Activated CD4-positive, alpha-beta T cell treated with anti-CD3 and anti-CD28 coated beads, Interleukin-2, amount 10 ng/mL, durations not matched to agents 24 days and 14 days (primary cell): ENCODE results near the gene RLF. TPM values are rescaled to one million over a fixed set of nuclear protein-coding genes. Genes with fewer than 3 reads are reported as not detected.
A peak's percentile ranks its signal among the peaks of the same experiment; 100 is the strongest.

Source experiments
- DNase-seq: peaks from one replicate; pipeline ENCODE4 v3.0.0; 2022
- H3K27ac Mint-ChIP-seq: one replicate; pipeline ENCODE4 v1.8.0; 2022; ENCODE audit warnings: mild to moderate bottlenecking, mixed read lengths
- H3K27me3 Mint-ChIP-seq: one replicate; pipeline ENCODE4 v1.8.0; 2022; ENCODE audit warnings: mixed read lengths
- H3K36me3 Mint-ChIP-seq: one replicate; pipeline ENCODE4 v1.8.0; 2022; ENCODE audit warnings: low read depth, mild to moderate bottlenecking, mixed read lengths
- H3K4me1 Mint-ChIP-seq: one replicate; pipeline ENCODE4 v1.8.0; 2021; ENCODE audit warnings: mixed read lengths
- H3K4me3 Mint-ChIP-seq: one replicate; pipeline ENCODE4 v1.8.0; 2022; ENCODE audit warnings: mild to moderate bottlenecking, moderate library complexity, mixed read lengths
- H3K9me3 Mint-ChIP-seq: one replicate; pipeline ENCODE4 v1.8.0; 2021; ENCODE audit warnings: mixed read lengths
- intact Hi-C: fragments of 100-400 bp; cut with micrococcal nuclease; formaldehyde crosslinking; loops from one replicate; pipeline ENCODE4 v1.15.1; 2023
- total RNA-seq: library from RNA; stranded (reverse); gene quantifications from 2 replicates; pipeline ENCODE4 v1.2.3, GENCODE V29; 2022

RLF gene, protein sequence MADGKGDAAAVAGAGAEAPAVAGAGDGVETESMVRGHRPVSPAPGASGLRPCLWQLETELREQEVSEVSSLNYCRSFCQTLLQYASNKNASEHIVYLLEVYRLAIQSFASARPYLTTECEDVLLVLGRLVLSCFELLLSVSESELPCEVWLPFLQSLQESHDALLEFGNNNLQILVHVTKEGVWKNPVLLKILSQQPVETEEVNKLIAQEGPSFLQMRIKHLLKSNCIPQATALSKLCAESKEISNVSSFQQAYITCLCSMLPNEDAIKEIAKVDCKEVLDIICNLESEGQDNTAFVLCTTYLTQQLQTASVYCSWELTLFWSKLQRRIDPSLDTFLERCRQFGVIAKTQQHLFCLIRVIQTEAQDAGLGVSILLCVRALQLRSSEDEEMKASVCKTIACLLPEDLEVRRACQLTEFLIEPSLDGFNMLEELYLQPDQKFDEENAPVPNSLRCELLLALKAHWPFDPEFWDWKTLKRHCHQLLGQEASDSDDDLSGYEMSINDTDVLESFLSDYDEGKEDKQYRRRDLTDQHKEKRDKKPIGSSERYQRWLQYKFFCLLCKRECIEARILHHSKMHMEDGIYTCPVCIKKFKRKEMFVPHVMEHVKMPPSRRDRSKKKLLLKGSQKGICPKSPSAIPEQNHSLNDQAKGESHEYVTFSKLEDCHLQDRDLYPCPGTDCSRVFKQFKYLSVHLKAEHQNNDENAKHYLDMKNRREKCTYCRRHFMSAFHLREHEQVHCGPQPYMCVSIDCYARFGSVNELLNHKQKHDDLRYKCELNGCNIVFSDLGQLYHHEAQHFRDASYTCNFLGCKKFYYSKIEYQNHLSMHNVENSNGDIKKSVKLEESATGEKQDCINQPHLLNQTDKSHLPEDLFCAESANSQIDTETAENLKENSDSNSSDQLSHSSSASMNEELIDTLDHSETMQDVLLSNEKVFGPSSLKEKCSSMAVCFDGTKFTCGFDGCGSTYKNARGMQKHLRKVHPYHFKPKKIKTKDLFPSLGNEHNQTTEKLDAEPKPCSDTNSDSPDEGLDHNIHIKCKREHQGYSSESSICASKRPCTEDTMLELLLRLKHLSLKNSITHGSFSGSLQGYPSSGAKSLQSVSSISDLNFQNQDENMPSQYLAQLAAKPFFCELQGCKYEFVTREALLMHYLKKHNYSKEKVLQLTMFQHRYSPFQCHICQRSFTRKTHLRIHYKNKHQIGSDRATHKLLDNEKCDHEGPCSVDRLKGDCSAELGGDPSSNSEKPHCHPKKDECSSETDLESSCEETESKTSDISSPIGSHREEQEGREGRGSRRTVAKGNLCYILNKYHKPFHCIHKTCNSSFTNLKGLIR (N-terminal part only)
- total RNA-seq: 21.2 TPM in 2 replicates

GRCh38 chr1:40161125-40161887 is at the start of gene RLF:
TSS of gene RLF (plus strand) at chr1:40161387. CDS start at chr1:40161400, 13 bp downstream.
- Mint-ChIP-seq H3K27me3 (peaks cover 2% of the 10 kb centered on the region), H3K9me3 (no peaks in the 10 kb centered on the region), H3K4me1 (peaks cover 30% of the 10 kb centered on the region), H3K4me3 (no peak within 1 kb of the TSS), H3K36me3 (peaks cover 20% of the 10 kb centered on the region), H3K27ac (no peak within 1 kb of the TSS)
- peak; percentile 99 for DNase-seq
- intact Hi-C loops: loop anchor here (1.0 to 5.0 kb wide), 8 partner anchors 61 to 371 kb away; partner anchors contain the start of genes ZMPSTE24 and ZNF684

DNA sequence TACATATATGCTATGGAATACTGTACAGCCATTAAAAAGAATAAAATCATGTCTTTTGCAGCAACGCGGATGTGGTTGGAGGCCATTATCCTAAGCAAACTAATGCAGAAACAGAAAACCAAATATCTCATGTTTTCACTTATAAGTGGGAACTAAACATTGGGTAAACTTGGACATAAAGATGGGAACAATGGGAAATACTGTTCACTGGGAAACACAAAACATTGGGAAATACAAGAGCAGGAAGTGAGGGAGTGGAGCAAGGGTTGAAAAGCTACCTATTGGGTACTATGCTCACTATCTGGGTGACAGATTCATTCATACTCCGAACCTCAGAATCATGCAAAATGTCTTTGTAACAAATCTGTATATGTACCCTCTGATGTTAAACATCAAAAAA is 46.8 kb upstream of the RLF start:
- DNase-seq: no peak
- Mint-ChIP-seq H3K4me1 (no peaks in the 10 kb centered on the region), H3K4me3 (no peak overlapping the region), H3K27ac (no peak overlapping the region), H3K36me3 (no peaks in the 10 kb centered on the region), H3K9me3 (peaks cover 39% of the 10 kb centered on the region), H3K27me3 (peaks cover 52% of the 10 kb centered on the region)
- intact Hi-C loops: no loop called here

DNA sequence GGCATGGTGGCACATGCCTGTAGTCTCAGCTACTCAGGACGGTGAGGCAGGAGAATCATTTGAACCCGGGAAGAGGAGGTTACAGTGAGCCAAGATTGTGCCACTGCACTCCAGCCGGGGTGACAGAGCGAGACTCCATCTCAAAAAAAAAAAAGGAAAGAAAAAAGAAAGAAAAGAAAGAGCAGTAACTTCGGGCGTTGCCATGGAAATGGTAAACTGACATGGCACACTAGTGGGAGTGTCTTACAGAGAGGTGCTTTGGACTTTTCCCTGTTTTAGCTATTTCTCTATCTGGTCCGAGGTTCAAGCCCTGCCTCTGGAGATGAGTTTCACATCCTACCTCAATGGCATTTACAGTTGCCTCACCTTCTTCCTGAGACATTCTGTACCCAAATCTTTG is 41.1 kb upstream of the RLF start:
- Mint-ChIP-seq H3K36me3 (no peaks in the 10 kb centered on the region), H3K27me3 (peaks cover 37% of the 10 kb centered on the region), H3K27ac (no peak overlapping the region), H3K4me1 (no peaks in the 10 kb centered on the region), H3K4me3 (no peak overlapping the region), H3K9me3 (no peaks in the 10 kb centered on the region)
- intact Hi-C loops: no loop called here
- DNase-seq: no peak

DNA sequence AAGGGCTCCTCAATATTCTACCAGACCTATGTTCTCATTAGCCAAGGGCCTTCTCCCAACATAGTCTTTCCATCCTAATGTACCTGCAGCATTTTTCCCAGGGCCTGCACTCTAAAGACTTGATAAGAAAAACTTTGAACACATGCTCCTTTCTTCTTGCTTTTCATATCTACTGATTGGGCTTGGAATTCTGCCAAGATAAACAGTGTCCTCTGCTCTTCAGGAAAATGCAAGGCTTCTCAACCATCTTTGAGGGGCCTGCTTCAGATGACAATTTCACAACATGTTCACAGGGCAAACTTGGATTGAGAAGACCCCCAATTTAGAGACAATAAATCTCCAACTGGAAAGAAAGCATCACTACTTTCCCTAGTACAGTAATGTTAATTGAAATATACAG is 38.3 kb upstream of the RLF start:
- Mint-ChIP-seq H3K4me3 (no peak overlapping the region), H3K9me3 (no peaks in the 10 kb centered on the region), H3K4me1 (no peaks in the 10 kb centered on the region), H3K36me3 (no peaks in the 10 kb centered on the region), H3K27ac (no peak overlapping the region), H3K27me3 (peaks cover 23% of the 10 kb centered on the region)
- no peak for DNase-seq
- intact Hi-C loops: no loop called here

DNA sequence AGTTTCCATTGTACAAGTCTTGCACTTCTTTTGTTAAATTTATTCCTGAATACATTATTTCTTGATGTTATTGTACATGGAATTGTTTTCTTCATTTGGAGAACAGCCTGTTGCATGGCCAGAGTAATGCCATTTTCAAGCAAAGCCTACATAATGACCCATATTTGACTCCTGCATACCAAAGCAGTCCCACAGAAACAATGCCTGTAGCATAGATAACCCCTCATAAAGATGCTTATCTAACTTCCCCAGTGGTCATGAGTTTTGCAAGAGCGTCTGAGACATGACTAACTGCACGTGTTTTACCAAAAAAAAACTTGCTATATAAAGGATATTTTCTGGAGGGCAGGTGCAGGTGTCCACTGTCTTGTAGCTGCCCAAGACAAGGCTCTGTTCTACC is 30.3 kb upstream of the RLF start:
- no peak for DNase-seq
- Mint-ChIP-seq H3K27ac (no peak overlapping the region), H3K27me3 (peaks cover 14% of the 10 kb centered on the region), H3K9me3 (peaks cover 3% of the 10 kb centered on the region), H3K4me3 (no peak overlapping the region), H3K36me3 (no peaks in the 10 kb centered on the region), H3K4me1 (no peaks in the 10 kb centered on the region)
- intact Hi-C loops: no loop called here

GRCh38 chr1:40132383-40133311 is 28.5 kb upstream of the RLF start:
- Mint-ChIP-seq H3K27ac (no peak overlapping the region), H3K4me3 (no peak overlapping the region), H3K27me3 (peaks cover 16% of the 10 kb centered on the region), H3K4me1 (no peaks in the 10 kb centered on the region), H3K36me3 (no peaks in the 10 kb centered on the region), H3K9me3 (peaks cover 3% of the 10 kb centered on the region)
- intact Hi-C loops: no loop called here
- no peak for DNase-seq

- Mint-ChIP-seq H3K9me3 (peaks cover 3% of the 10 kb centered on the region), H3K4me1 (no peaks in the 10 kb centered on the region), H3K4me3 (no peak overlapping the region), H3K36me3 (no peaks in the 10 kb centered on the region), H3K27me3 (peaks cover 15% of the 10 kb centered on the region), H3K27ac (no peak overlapping the region)
- DNase-seq: no peak
- intact Hi-C loops: no loop called here
Measured at GRCh38 chr1:40133312-40133665, 27.9 kb upstream of the RLF start.

DNA sequence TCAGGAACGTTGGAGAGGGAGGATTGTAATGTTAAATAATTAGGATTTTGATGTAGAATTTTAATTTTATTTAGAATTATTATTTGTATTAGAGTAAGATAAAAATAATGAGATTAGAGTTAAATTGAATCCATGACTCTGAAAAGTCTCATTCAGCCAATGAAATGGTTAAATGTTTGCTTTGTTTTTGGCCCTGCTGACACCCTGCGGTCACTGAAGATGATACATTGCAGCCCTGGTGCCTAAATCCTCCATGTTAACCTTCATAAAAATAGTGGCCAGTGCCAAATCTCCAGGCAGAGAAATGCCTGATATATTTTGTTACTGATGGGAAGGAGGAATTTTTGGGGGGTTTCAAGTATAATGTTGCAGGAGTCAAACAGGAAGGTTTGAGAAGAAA is 27.3 kb upstream of the RLF start:
- no peak for DNase-seq
- intact Hi-C loops: no loop called here
- H3K36me3 Mint-ChIP-seq: no peaks in the 10 kb centered on the region

GRCh38 chr1:40140211-40140973 is 20.8 kb upstream of the RLF start:
- Mint-ChIP-seq H3K27ac (no peak overlapping the region), H3K4me1 (peaks cover 12% of the 10 kb centered on the region), H3K4me3 (no peak overlapping the region), H3K36me3 (no peaks in the 10 kb centered on the region), H3K27me3 (peaks cover 38% of the 10 kb centered on the region), H3K9me3 (no peaks in the 10 kb centered on the region)
- no peak for DNase-seq
- intact Hi-C loops: loop anchor here (10.0 kb wide), 1 partner anchor 524 kb away; the partner anchor contains the start of gene RIMS3

More for the DNA sequence above, 27.3 kb upstream of the RLF start:
- Mint-ChIP-seq H3K27ac (no peak overlapping the region), H3K9me3 (peaks cover 3% of the 10 kb centered on the region), H3K4me3 (no peak overlapping the region), H3K4me1 (no peaks in the 10 kb centered on the region), H3K27me3 (peaks cover 16% of the 10 kb centered on the region)

DNA sequence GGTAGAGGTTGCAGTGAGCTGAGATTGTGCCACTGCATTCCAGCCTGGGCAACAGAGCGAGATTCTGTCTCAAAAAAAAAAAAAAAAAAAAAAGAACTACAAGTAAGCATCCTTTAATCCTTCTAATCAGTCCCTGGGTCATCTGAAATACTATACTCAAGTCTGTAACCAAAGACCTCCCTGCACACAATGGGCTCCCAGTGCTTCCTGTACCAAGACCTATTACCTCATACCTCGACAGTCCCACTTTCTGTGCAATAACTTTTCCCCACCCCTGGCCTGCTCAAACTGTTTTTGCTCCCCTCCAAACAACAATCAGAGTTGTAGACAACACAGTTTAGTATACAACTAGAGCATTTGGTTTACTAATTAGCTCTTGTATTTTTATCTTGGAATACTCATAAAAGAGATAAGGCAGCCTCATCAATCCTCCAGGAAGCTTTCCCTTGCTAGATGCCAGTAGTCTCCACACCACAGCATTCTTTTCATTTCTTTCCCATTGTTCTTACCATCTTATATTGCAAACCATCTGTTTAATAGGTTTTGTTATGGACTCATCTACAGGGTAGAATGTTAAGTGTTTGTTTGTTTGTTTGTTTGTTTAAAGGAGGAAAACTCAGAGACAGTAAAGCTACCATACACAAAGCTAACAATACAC is 19.2 kb upstream of the RLF start:
- intact Hi-C loops: loop anchor here (10.0 kb wide), 1 partner anchor 523 kb away; the partner anchor contains the start of gene RIMS3

DNA sequence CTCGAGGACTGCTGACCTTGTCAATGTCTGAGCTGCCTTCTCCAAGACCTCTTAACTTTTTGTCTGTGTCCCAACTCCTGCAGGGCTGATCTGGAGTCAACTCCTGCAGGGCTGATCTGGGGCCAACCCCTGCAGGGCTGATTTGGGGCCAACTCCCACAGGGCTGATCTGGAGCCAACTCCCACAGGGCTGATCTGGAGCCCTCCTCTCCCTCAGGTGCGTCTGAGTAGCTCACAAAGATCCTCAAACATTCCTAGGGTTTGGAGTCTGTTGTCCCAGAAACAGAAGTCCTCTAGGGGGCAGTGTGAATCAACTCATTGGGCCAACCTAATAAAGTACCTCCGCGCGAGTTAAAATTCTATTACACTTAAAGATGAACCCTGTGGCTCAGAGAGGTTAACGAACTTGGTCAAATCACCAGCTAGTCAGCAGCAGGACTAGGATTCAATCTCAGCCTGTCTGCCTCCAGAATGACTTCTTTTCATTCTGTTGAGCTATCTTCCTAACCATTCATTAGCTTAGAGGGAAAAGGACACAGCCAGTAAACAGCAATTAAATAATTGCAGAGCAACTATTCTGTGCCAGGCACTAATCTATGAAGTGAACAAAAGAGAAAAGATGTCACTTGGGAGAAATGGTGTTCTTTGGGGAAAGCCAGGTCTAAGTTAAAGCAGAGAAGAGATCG is 17.2 kb upstream of the RLF start:
- Mint-ChIP-seq H3K27ac (no peak overlapping the region), H3K4me1 (peaks cover 19% of the 10 kb centered on the region)
- intact Hi-C loops: loop anchor here (1.0 to 10.0 kb wide), 3 partner anchors 195 to 521 kb away; partner anchors contain the start of gene RIMS3

More for the DNA sequence above, 19.2 kb upstream of the RLF start:
- Mint-ChIP-seq H3K4me3 (no peak overlapping the region), H3K9me3 (no peaks in the 10 kb centered on the region), H3K27me3 (peaks cover 43% of the 10 kb centered on the region), H3K36me3 (no peaks in the 10 kb centered on the region), H3K4me1 (peaks cover 12% of the 10 kb centered on the region), H3K27ac (no peak overlapping the region)
- DNase-seq: no peak

More for the DNA sequence above, 17.2 kb upstream of the RLF start:
- Mint-ChIP-seq H3K4me3 (no peak overlapping the region), H3K9me3 (no peaks in the 10 kb centered on the region), H3K27me3 (peaks cover 54% of the 10 kb centered on the region), H3K36me3 (no peaks in the 10 kb centered on the region)
- DNase-seq: peak; percentile 88
